Gastroesophageal sphincter (tissue), 3 donors: ENCODE measurements around the gene OSBPL1A.

Experiments used
- CTCF ChIP-seq, 4 experiments: fragments of 200-600 bp in 2 of 4; fragments of 450-650 bp in 2 of 4; sonication (generic) in 1 of 4; IDR thresholded peaks; one replicate each; pipeline ENCODE4 v1.5.1; 2017 to 2019; ENCODE audit warnings: antibody characterized with exemption in 4 of 4, mild to moderate bottlenecking in 2 of 4, moderate library complexity in 2 of 4
- POLR2A ChIP-seq, 2 donors: fragments of 450-650 bp; IDR thresholded peaks; one replicate each; pipeline ENCODE4 v1.6.1; 2017; ENCODE audit warnings: antibody characterized with exemption in 2 of 2, mild to moderate bottlenecking in 2 of 2, moderate library complexity in 1 of 2
- POLR2AphosphoS5 ChIP-seq: sonication (generic); formaldehyde crosslinking; IDR thresholded peaks from one replicate; pipeline ENCODE4 v1.6.1; 2017; ENCODE audit warnings: antibody characterized with exemption

- TF ChIP-seq CTCF (IDR thresholded peaks at IDR 0.05) = no peak
- no peak for TF ChIP-seq POLR2A (IDR thresholded peaks at IDR 0.05)
- TF ChIP-seq POLR2AphosphoS5 = no peak
Observed at GRCh38 chr18:24263050-24263449, 134.6 kb downstream of the OSBPL1A start.
